Measurements from ENCODE around the gene TICRR.
A peak's percentile ranks its signal among the peaks of the same experiment; 100 is the strongest.
"Not testable (repeated sequence)": the region's sequence is repeated elsewhere in the genome, so short reads cannot be mapped to it uniquely, and the experiment has no call there.

TICRR gene

DNA sequence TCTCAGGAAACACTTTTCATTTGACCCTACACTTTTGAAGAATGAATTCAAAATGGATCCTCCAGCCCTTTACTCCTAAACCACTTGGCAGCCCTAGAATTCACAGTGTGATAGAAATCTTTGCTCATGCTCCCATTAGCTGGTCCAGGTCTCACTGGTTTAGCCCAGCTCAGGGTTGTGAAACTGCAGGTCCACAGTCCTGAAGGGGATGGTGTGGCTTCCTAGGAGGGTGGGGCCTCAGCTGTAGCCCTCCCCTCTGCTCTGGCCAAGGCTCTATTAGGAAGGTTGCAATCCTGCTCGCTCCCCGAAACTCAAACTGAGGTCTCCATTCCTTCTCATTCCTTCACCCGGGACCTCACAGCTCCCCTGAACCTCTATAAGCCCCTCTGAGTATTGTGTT, 21.6 kb upstream of the TICRR start:
- Mint-ChIP-seq H3K36me3 (no peaks in the 10 kb centered on the region), H3K4me1 (no peaks in the 10 kb centered on the region), H3K27ac (no peak overlapping the region), H3K4me3 (no peak overlapping the region), H3K27me3 (peaks cover 2% of the 10 kb centered on the region), H3K9me3 (no peaks in the 10 kb centered on the region)
- DNase-seq (ENCODE audit: low spot score in 2 of 2) (no peak), ATAC-seq (ENCODE audit: low read depth) (no peak)

GRCh38 chr15:89554247-89554646, 21.0 kb upstream of the TICRR start:
- Mint-ChIP-seq H3K4me1 (no peaks in the 10 kb centered on the region), H3K27ac (no peak overlapping the region), H3K4me3 (no peak overlapping the region), H3K36me3 (no peaks in the 10 kb centered on the region), H3K9me3 (no peaks in the 10 kb centered on the region), H3K27me3 (peaks cover 3% of the 10 kb centered on the region)
- no peak for DNase-seq (ENCODE audit: low spot score in 2 of 2)
- ATAC-seq (ENCODE audit: low read depth): no peak

- DNase-seq (ENCODE audit: low spot score in 2 of 2) (no peak), ATAC-seq (ENCODE audit: low read depth) (no peak)
- Mint-ChIP-seq H3K27ac (no peak overlapping the region), H3K36me3 (no peaks in the 10 kb centered on the region), H3K9me3 (no peaks in the 10 kb centered on the region), H3K27me3 (peaks cover 6% of the 10 kb centered on the region), H3K4me1 (no peaks in the 10 kb centered on the region), H3K4me3 (no peak overlapping the region)
These were observed 19.5 kb upstream of the TICRR start for GRCh38 chr15:89555768-89556167.

DNA sequence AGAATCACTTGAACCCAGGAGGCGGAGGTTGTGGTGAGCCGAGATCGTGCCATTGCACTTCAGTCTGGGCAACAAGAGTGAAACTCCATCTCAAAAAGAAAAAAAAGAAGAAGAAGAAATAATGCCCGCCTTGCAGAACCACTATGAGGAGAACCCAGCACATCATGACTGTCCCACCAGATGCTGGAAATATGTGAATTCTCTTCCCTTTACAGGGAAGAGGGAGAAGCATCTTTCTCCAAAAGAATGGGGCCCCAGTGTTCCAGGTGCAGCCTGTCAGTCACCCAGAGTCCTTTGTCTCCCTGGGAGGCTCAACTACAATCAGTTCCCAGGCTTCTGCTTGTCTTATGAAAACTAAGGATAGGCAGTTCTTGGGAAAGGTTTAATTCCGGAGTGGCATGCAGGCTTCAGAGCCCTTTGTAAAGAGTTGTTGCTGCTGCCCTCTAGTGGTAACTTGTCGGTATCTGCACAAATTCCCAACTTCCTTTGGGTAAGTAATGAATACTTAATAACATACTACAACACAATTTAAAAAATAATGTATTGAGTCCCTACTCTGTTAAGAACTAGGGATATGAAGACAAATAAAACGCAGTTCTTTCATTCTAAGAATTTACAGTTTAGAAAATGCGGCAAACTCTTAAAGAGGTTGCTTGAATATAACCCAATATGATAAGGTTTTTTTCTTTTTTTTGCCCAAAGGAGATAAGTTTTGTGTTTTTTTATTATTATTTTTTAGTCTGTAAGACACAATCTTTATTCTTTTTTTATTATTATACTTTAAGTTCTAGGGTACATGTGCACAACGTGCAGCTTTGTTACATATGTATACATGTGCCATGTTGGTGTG, 18.6 kb upstream of the TICRR start:
- DNase-seq (ENCODE audit: low spot score in 2 of 2) (peak; percentile 34 to 40), ATAC-seq (ENCODE audit: low read depth) (peak; percentile 53)
- H3K27ac Mint-ChIP-seq: no peak overlapping the region
- no peaks in the 10 kb centered on the region for H3K9me3 Mint-ChIP-seq
- H3K36me3 Mint-ChIP-seq: no peaks in the 10 kb centered on the region
- no peak overlapping the region for H3K4me3 Mint-ChIP-seq
- H3K27me3 Mint-ChIP-seq: peaks cover 6% of the 10 kb centered on the region
- H3K4me1 Mint-ChIP-seq: no peaks in the 10 kb centered on the region

GRCh38 chr15:89559769-89560264, 15.5 kb upstream of the TICRR start:
- no peak for ATAC-seq (ENCODE audit: low read depth)
- no peak for DNase-seq (ENCODE audit: low spot score in 2 of 2)
- Mint-ChIP-seq H3K36me3 (no peaks in the 10 kb centered on the region), H3K4me3 (no peak overlapping the region), H3K27me3 (peaks cover 6% of the 10 kb centered on the region), H3K9me3 (no peaks in the 10 kb centered on the region), H3K27ac (no peak overlapping the region), H3K4me1 (no peaks in the 10 kb centered on the region)

DNA sequence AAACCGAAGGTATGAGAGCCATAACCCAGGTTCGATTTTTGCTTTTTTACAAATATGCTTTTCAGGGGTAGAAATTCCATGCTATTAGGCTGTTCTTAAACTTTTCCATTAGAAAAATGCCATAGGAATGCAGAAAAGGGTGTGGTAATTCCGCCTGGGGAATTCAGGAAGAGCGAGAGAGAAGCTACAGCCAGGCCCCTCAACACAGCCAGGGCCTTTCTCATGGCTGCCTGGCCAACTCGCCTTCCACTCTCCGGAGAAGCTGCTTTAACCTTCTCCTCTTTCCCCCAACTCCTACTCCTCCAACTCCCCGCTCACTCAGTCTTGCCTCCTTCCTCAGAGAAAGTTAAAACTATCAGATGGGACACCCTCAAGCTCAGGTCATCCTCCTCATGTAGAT, 9.1 kb upstream of the TICRR start:
- peaks cover 19% of the 10 kb centered on the region for H3K27me3 Mint-ChIP-seq
- H3K36me3 Mint-ChIP-seq: peaks cover 4% of the 10 kb centered on the region
- no peak for ATAC-seq (ENCODE audit: low read depth)
- no peak overlapping the region for H3K27ac Mint-ChIP-seq
- H3K4me1 Mint-ChIP-seq: no peaks in the 10 kb centered on the region
- no peak for DNase-seq (ENCODE audit: low spot score in 2 of 2)
- peaks cover 3% of the 10 kb centered on the region for H3K9me3 Mint-ChIP-seq
- no peak overlapping the region for H3K4me3 Mint-ChIP-seq

GRCh38 chr15:89566621-89567294, 8.5 kb upstream of the TICRR start:
- Mint-ChIP-seq H3K27ac (no peak overlapping the region), H3K27me3 (peaks cover 20% of the 10 kb centered on the region), H3K4me1 (no peaks in the 10 kb centered on the region), H3K9me3 (peaks cover 3% of the 10 kb centered on the region), H3K4me3 (no peak overlapping the region), H3K36me3 (peaks cover 4% of the 10 kb centered on the region)
- ATAC-seq (ENCODE audit: low read depth): no peak
- DNase-seq (ENCODE audit: low spot score in 2 of 2): no peak

DNA sequence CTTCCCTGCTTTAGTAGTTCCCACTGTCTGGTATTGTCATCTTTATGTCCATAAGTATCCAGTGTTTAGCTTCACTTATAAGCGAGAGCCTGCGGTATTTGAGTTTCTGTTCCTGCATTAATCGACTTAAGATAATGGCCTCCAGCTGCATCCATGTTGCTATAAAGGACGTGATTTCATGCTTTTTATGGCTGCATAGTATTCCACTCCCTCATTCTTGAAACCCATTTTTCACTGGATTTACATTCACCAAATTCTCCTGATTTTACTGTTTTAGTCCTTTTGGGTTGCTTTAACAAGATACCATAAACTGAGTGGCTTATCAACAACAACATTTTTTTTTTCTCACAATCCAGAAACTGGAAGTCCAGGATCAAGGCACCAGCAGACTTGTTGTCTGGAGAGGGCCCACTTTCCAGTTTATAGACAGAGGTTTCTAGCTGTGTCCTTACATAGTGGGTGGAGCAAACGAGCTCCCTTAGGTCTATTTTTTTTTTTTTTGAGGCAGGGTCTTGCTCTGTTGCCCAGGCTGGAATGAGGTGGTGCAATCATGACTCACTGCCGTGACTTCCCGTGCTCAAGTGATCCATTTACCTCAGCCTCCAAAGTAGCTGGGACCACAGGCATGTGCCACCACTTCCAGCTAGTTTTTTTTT, 6.1 kb upstream of the TICRR start:
- ATAC-seq (ENCODE audit: low read depth): no peak
- peaks cover 4% of the 10 kb centered on the region for H3K36me3 Mint-ChIP-seq
- DNase-seq (ENCODE audit: low spot score in 2 of 2): no peak

GRCh38 chr15:89575656-89576416, 567 bp downstream of the TICRR start:
- H3K36me3 Mint-ChIP-seq: no peaks in the 10 kb centered on the region
- no peak overlapping the region for H3K27ac Mint-ChIP-seq
- H3K4me1 Mint-ChIP-seq: peaks cover 7% of the 10 kb centered on the region
- peak overlapping the region; percentile 72 for H3K4me3 Mint-ChIP-seq
- ATAC-seq (ENCODE audit: low read depth): no peak
- H3K9me3 Mint-ChIP-seq: no peaks in the 10 kb centered on the region
- DNase-seq (ENCODE audit: low spot score in 2 of 2): peak in 1 of 2 donors; percentile 28
- peaks cover 9% of the 10 kb centered on the region for H3K27me3 Mint-ChIP-seq

More for the DNA sequence above, 6.1 kb upstream of the TICRR start:
- Mint-ChIP-seq H3K4me1 (no peaks in the 10 kb centered on the region), H3K27ac (no peak overlapping the region), H3K27me3 (peaks cover 26% of the 10 kb centered on the region), H3K9me3 (peaks cover 3% of the 10 kb centered on the region), H3K4me3 (no peak overlapping the region)

DNA sequence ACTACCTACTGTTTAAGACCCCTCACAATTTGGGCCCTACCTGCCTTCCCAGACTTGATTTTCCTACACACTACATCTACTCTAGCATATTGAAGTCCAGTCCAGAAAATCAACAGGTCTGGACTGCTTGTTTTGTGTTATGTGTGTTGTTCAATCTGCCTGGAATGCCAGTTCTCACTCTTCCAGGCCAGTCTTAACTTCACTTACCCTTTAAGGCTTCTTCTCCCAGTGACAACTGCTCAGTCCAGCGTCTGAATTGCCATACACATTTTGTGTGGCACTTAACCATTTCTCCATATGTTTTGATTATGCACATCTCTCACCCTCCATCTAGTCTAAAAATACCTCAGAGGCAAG, 1.1 kb downstream of the TICRR start:
- no peaks in the 10 kb centered on the region for H3K36me3 Mint-ChIP-seq
- peaks cover 9% of the 10 kb centered on the region for H3K27me3 Mint-ChIP-seq
- no peaks in the 10 kb centered on the region for H3K9me3 Mint-ChIP-seq
- ATAC-seq (ENCODE audit: low read depth): no peak
- no peak overlapping the region for H3K27ac Mint-ChIP-seq
- H3K4me1 Mint-ChIP-seq: peaks cover 7% of the 10 kb centered on the region
- peak overlapping the region; percentile 72 for H3K4me3 Mint-ChIP-seq
- no peak for DNase-seq (ENCODE audit: low spot score in 2 of 2)

DNA sequence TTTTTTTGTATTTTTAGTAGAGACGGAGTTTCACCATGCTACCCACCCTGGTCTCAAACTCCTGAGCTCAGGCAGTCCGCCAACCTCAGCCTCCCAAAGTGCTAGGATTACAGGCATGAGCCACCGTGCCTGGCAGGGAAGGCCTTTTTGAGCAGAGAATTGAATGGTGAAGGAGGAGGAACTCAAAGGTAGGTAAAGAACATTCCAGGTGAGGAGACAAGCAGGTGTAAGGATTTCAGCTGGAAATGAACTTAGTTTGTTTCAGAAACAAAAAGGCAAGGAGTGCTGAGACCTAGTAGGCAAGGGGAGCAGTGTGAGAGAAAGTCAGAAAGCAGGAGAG, 2.5 kb downstream of the TICRR start:
- DNase-seq (ENCODE audit: low spot score in 2 of 2): no peak
- Mint-ChIP-seq H3K4me3 (no peak overlapping the region), H3K9me3 (no peaks in the 10 kb centered on the region), H3K27ac (no peak overlapping the region), H3K27me3 (peaks cover 3% of the 10 kb centered on the region), H3K36me3 (no peaks in the 10 kb centered on the region), H3K4me1 (peaks cover 7% of the 10 kb centered on the region)
- ATAC-seq (ENCODE audit: low read depth): no peak

GRCh38 chr15:89578146-89578545, 2.9 kb downstream of the TICRR start:
- Mint-ChIP-seq H3K4me1 (peaks cover 7% of the 10 kb centered on the region), H3K27me3 (peaks cover 2% of the 10 kb centered on the region), H3K9me3 (no peaks in the 10 kb centered on the region), H3K36me3 (no peaks in the 10 kb centered on the region), H3K27ac (no peak overlapping the region), H3K4me3 (no peak overlapping the region)
- ATAC-seq (ENCODE audit: low read depth): no peak
- no peak for DNase-seq (ENCODE audit: low spot score in 2 of 2)

DNA sequence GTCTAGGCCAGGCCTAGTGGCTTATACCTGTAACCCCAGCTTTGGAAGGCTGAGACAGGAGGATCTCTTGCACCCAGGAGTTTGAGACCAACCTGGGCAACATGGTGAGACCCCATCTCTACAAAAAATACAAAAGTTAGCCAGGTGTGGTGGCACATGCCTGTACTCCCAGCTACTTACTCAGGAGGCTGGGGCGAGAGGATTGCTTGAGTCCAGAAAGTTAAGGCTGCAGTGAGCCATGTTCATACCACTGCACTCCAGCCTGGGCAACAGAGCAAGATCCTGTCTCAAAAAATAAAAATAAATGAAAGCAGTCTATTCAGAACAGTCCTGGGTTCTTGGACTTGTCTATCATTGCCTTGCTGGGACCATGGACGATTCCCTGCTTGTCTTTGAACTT, 5.5 kb downstream of the TICRR start:
- H3K27me3 Mint-ChIP-seq; DNase-seq (ENCODE audit: low spot score in 2 of 2); H3K4me3 Mint-ChIP-seq; H3K27ac Mint-ChIP-seq; H3K36me3 Mint-ChIP-seq; H3K4me1 Mint-ChIP-seq; H3K9me3 Mint-ChIP-seq; ATAC-seq (ENCODE audit: low read depth): not testable (repeated sequence)

DNA sequence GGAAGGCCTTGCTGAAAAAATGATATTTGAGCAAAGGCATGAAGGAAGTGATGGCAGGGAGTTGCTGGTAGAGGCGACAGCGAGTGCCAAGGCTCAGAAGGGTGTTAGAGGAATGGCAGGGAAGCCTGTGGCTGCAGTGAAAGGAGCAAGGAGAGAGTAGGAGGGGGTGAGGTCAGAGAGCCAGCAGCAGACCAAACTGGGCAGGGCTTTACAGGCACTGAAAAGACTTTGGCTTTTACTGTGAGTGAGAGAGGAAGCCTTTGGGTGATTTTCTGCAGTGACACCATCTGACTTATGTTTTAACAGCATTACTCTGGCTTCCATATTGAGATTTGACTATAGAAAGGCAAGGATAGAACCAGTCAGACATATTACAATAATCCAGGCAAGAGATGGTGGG, 11.4 kb downstream of the TICRR start:
- no peaks in the 10 kb centered on the region for H3K9me3 Mint-ChIP-seq
- no peak overlapping the region for H3K27ac Mint-ChIP-seq
- no peaks in the 10 kb centered on the region for H3K36me3 Mint-ChIP-seq
- DNase-seq (ENCODE audit: low spot score in 2 of 2) (no peak), ATAC-seq (ENCODE audit: low read depth) (no peak)
- H3K27me3 Mint-ChIP-seq: no peaks in the 10 kb centered on the region
- no peaks in the 10 kb centered on the region for H3K4me1 Mint-ChIP-seq
- no peak overlapping the region for H3K4me3 Mint-ChIP-seq
